Measurements from ENCODE around the gene NUP153.

DNA sequence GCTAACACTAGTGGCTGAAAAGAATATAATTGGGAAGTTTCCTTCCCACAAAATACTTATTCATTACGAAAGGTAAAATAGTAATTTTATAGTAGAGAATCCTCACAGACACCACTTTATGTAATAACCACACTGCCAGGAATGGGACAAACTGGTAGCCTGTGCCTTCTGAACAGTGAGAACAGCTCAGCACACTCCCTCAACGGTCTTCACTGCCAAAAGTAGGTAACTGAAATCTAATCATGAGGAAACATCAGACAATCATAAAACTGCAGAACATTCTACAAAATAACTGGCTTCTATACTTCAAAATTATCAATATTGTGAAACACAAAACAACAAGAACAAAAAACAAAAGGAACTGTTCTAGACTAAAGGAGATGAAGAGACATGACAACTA, 44.1 kb downstream of the NUP153 start:
- TF ChIP-seq CTCF (IDR thresholded peaks at IDR 0.05) (no peak), RXRA (IDR thresholded peaks at IDR 0.05; ENCODE audit: borderline replicate concordance, low read depth) (no peak), RAD21 (IDR thresholded peaks at IDR 0.05; ENCODE audit: low read length) (no peak), GATA2 (CRISPR knock-in tag; IDR thresholded peaks at IDR 0.05) (no peak), TEAD4 (IDR thresholded peaks at IDR 0.05; ENCODE audit: borderline replicate concordance, insufficient read depth) (no peak), MXI1 (IDR thresholded peaks at IDR 0.05; ENCODE audit: low read depth, low read length) (no peak), TCF12 (IDR thresholded peaks at IDR 0.05) (no peak), FOXM1 (IDR thresholded peaks at IDR 0.05; ENCODE audit: low read depth) (no peak), SIN3A (IDR thresholded peaks at IDR 0.05; ENCODE audit: borderline replicate concordance, low read depth, low read length) (no peak)

Measured in SK-N-SH (cell line).